ENCODE results near the gene PDPN.

DNA sequence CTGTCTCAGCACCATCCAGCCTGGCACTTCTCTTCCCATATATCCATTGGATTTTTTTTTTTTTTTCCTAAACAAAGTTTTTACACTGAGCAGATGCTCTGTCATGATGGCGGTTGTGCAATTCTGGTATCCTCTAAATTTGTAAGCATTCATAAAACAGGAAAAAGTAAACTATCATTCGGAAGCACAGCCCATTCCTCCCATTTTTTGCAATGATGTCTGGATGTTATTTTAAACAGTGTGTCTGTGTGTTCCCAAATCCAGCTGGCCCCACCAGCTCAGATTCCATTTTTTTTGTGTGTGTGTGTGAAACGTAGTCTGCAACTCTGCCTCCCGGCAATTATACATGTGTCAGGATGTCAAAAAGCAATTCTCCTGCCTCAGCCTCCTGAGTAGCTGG lies 33.5 kb downstream of the PDPN start:
- TF ChIP-seq YY1 (IDR thresholded peaks at IDR 0.05; ENCODE audit: low read depth) = no peak
- TF ChIP-seq, protein P1, sequence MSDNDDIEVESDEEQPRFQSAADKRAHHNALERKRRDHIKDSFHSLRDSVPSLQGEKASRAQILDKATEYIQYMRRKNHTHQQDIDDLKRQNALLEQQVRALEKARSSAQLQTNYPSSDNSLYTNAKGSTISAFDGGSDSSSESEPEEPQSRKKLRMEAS (IDR thresholded peaks at IDR 0.05) = no peak
- TF ChIP-seq EP300 (IDR thresholded peaks at IDR 0.05; ENCODE audit: borderline replicate concordance) = no peak
- no peak for TF ChIP-seq NFIC (IDR thresholded peaks at IDR 0.05)
- TF ChIP-seq CEBPB (IDR thresholded peaks at IDR 0.05) = no peak

All from Ishikawa (cell line).